RWPE2 (cell line): ENCODE results near the gene NMRAL1.

Source experiments
- ATAC-seq: fragments of 200-7000 bp; cut with Tn5 transposase; 3 replicates; pipeline ENCODE4 v1.9.1; 2021; ENCODE audit warnings: low read depth
- DNase-seq: peaks from one replicate; pipeline ENCODE4 v3.0.0-alpha.2; 2020; ENCODE audit warnings: low spot score
- H3K27ac ChIP-seq: fragments of 450-650 bp; 2 replicates; pipeline ENCODE4 v1.5.1; 2017; ENCODE audit warnings: mild to moderate bottlenecking; ENCODE audit not compliant: poor library complexity, severe bottlenecking
- H3K27me3 ChIP-seq: fragments of 250-450 bp; sonication (Bioruptor Pico); 2 replicates; pipeline ENCODE4 v1.5.1; 2021; ENCODE audit warnings: mild to moderate bottlenecking, moderate library complexity; ENCODE audit not compliant: insufficient read depth, poor library complexity, severe bottlenecking
- H3K36me3 ChIP-seq: fragments of 250-450 bp; sonication (Bioruptor Pico); 2 replicates; pipeline ENCODE4 v1.5.1; 2020; ENCODE audit warnings: low read depth, mild to moderate bottlenecking, moderate library complexity
- H3K4me1 ChIP-seq: fragments of 250-450 bp; sonication (Bioruptor Pico); 2 replicates; pipeline ENCODE4 v1.5.1; 2021; ENCODE audit warnings: mild to moderate bottlenecking, moderate library complexity; ENCODE audit not compliant: insufficient read depth, poor library complexity, severe bottlenecking
- H3K4me3 ChIP-seq: fragments of 250-450 bp; sonication (Bioruptor Pico); 2 replicates; pipeline ENCODE4 v1.5.1; 2021; ENCODE audit warnings: mild to moderate bottlenecking, moderate library complexity; ENCODE audit not compliant: severe bottlenecking
- H3K9me3 ChIP-seq: fragments of 250-450 bp; sonication (Bioruptor Pico); 2 replicates; pipeline ENCODE4 v1.5.1; 2021; ENCODE audit warnings: mild to moderate bottlenecking, moderate library complexity; ENCODE audit not compliant: severe bottlenecking
- TF ChIP-seq, protein P1 (sequence below): fragments of 450-650 bp; IDR thresholded peaks from one replicate; pipeline ENCODE4 v1.5.1; 2017; ENCODE audit warnings: mild to moderate bottlenecking, moderate library complexity; ENCODE audit not compliant: poor library complexity, severe bottlenecking

The NMRAL1 gene

GRCh38 chr16:4513881-4514280 lies 39.5 kb upstream of the NMRAL1 start:
- TF ChIP-seq, protein P1, sequence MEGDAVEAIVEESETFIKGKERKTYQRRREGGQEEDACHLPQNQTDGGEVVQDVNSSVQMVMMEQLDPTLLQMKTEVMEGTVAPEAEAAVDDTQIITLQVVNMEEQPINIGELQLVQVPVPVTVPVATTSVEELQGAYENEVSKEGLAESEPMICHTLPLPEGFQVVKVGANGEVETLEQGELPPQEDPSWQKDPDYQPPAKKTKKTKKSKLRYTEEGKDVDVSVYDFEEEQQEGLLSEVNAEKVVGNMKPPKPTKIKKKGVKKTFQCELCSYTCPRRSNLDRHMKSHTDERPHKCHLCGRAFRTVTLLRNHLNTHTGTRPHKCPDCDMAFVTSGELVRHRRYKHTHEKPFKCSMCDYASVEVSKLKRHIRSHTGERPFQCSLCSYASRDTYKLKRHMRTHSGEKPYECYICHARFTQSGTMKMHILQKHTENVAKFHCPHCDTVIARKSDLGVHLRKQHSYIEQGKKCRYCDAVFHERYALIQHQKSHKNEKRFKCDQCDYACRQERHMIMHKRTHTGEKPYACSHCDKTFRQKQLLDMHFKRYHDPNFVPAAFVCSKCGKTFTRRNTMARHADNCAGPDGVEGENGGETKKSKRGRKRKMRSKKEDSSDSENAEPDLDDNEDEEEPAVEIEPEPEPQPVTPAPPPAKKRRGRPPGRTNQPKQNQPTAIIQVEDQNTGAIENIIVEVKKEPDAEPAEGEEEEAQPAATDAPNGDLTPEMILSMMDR: no peak
- no peak overlapping the region for H3K4me3 ChIP-seq
- H3K36me3 ChIP-seq: peaks cover 33% of the 10 kb centered on the region
- DNase-seq (no peak), ATAC-seq (no peak)
- no peaks in the 10 kb centered on the region for H3K4me1 ChIP-seq
- H3K9me3 ChIP-seq: no peaks in the 10 kb centered on the region
- H3K27me3 ChIP-seq: no peaks in the 10 kb centered on the region
- H3K27ac ChIP-seq: no peak overlapping the region

DNA sequence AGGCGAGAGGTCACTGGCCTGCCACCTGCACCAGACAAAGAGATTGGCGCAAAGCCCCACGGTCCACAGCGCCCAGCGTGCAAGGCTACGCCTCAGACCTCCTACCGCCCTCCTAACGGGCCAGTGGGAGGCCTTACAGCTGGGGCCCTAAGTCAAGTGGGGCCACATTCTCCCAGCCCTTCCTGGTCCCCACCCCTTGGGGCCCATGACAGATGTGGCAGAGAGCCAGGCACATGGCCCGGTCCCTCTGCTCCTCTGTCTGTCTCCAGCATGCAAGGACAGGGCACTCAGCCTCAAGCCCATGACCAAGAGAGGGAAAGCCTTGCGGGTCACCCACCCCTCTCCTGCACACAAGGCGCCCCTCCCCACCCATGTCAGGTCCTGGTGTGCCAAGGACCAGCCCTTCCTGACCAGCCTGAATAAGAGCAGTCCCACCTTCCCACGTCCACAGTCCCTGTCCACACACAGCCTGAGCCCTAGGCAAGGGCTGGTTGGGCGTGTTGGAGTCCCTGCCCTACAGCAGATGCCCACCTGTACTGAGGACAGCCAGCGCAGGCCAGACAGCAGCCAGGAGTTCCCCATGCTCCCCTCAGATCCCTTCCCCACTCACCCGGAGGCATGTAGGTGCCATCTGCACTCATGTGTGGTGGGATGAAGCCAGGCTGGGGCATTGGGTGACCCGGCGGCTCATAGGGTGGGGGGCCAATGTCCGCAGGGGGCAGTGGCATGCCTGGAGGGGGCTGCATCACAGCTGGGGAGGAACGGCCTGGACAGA lies 38.8 kb upstream of the NMRAL1 start:
- H3K9me3 ChIP-seq: no peaks in the 10 kb centered on the region
- DNase-seq: no peak
- H3K27ac ChIP-seq: no peak overlapping the region
- H3K4me3 ChIP-seq: no peak overlapping the region
- H3K36me3 ChIP-seq: peaks cover 36% of the 10 kb centered on the region
- TF ChIP-seq, protein P1: no peak
- H3K4me1 ChIP-seq: no peaks in the 10 kb centered on the region
- no peaks in the 10 kb centered on the region for H3K27me3 ChIP-seq
- ATAC-seq: no peak

DNA sequence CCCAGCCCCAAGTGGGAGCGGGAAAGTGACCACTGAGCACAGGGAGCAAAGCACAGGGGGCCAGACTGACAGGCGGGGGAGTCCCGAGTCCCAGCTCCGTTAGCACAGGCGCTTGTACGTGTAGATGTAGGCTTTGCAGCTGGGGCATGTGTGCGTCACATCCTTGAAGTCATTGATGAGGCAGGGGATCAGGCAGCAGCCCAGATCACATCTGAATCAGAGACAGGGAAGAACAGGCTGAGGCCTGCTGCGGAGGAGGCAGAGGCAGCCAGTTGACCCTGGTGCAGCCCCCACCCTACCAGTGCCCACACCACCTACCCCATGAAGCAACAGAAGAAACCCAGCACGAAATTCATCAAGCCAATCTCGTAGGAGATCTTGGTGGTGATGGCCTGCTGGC lies 38.0 kb upstream of the NMRAL1 start:
- H3K27me3 ChIP-seq: no peaks in the 10 kb centered on the region
- H3K36me3 ChIP-seq: peaks cover 44% of the 10 kb centered on the region
- H3K27ac ChIP-seq: no peak overlapping the region
- H3K9me3 ChIP-seq: no peaks in the 10 kb centered on the region
- TF ChIP-seq, protein P1: no peak
- no peak for DNase-seq
- no peak overlapping the region for H3K4me3 ChIP-seq
- no peak for ATAC-seq
- H3K4me1 ChIP-seq: no peaks in the 10 kb centered on the region

DNA sequence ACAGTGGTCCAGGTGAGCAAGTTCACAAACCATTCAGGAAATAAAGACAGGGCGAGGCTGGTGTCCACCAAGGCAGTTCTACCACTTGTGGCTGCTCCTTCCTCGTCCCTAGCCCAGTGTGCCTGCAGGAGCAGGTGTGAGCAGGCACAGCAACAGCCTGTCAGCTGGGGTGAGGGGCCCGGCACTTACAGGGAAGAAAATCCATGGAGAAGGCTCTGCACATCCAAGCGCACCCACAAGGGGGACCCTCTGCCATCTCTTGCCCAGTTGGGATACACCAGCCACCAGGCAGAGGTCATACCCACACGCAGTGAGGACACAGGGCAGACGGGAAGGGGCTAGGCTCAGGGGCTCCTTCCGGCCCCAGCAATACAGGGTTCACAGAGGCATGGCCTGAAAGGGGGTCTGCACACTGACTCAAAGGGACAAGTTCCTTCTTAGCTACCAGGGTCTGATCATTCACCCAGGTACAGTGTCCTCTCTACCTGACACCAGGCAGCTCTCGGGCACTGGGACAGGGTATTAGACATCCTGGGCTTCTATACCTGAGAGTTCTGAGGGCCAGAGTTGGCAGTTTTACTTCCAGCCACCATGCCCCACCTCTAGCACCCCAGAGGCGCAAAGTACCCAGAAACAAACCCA lies 37.1 kb upstream of the NMRAL1 start:
- no peaks in the 10 kb centered on the region for H3K9me3 ChIP-seq
- ATAC-seq (peak; percentile 74), DNase-seq (no peak)
- H3K27me3 ChIP-seq: no peaks in the 10 kb centered on the region
- TF ChIP-seq, protein P1: peak; percentile 68
- peaks cover 53% of the 10 kb centered on the region for H3K36me3 ChIP-seq
- no peak overlapping the region for H3K4me3 ChIP-seq
- no peaks in the 10 kb centered on the region for H3K4me1 ChIP-seq
- H3K27ac ChIP-seq: no peak overlapping the region
